Chondrocyte (in vitro differentiated cells): ENCODE data around the gene CASK. TPM values are rescaled to one million over a fixed set of nuclear protein-coding genes. Genes with fewer than 3 reads are reported as not detected.

Source experiments
- DNase-seq: peaks from one replicate; pipeline ENCODE4 v3.0.0; 2021; ENCODE audit warnings: mixed read lengths, low spot score
- H3K27ac Mint-ChIP-seq: one replicate; pipeline ENCODE4 v1.8.0; 2021; ENCODE audit warnings: mild to moderate bottlenecking, moderate library complexity, mixed read lengths; ENCODE audit not compliant: unreplicated experiment
- H3K27me3 Mint-ChIP-seq: 2 replicates; pipeline ENCODE4 v1.8.0; 2021; ENCODE audit warnings: low read depth, mixed read lengths
- H3K36me3 Mint-ChIP-seq: 2 replicates; pipeline ENCODE4 v1.8.0; 2021; ENCODE audit warnings: low read depth, mixed read lengths
- H3K4me1 Mint-ChIP-seq: 2 replicates; pipeline ENCODE4 v1.8.0; 2021; ENCODE audit warnings: low read depth, mild to moderate bottlenecking, mixed read lengths
- H3K4me3 Mint-ChIP-seq: one replicate; pipeline ENCODE4 v1.8.0; 2021; ENCODE audit warnings: mild to moderate bottlenecking, moderate library complexity, mixed read lengths; ENCODE audit not compliant: unreplicated experiment
- H3K9me3 Mint-ChIP-seq: 2 replicates; pipeline ENCODE4 v1.8.0; 2021; ENCODE audit warnings: low read depth, mixed read lengths
- CTCF ChIP-seq: fragments of 200-600 bp; sonication (generic); IDR thresholded peaks from 2 replicates; pipeline ENCODE4 v1.5.0; 2021; ENCODE audit warnings: antibody characterized with exemption, mild to moderate bottlenecking, moderate library complexity
- total RNA-seq: library from RNA; stranded (reverse); gene quantifications from 3 replicates; pipeline ENCODE4 v1.2.1, GENCODE V29; 2021

Gene CASK
- total RNA-seq, 1 donor from 2014 or later: 44.9 TPM

DNA sequence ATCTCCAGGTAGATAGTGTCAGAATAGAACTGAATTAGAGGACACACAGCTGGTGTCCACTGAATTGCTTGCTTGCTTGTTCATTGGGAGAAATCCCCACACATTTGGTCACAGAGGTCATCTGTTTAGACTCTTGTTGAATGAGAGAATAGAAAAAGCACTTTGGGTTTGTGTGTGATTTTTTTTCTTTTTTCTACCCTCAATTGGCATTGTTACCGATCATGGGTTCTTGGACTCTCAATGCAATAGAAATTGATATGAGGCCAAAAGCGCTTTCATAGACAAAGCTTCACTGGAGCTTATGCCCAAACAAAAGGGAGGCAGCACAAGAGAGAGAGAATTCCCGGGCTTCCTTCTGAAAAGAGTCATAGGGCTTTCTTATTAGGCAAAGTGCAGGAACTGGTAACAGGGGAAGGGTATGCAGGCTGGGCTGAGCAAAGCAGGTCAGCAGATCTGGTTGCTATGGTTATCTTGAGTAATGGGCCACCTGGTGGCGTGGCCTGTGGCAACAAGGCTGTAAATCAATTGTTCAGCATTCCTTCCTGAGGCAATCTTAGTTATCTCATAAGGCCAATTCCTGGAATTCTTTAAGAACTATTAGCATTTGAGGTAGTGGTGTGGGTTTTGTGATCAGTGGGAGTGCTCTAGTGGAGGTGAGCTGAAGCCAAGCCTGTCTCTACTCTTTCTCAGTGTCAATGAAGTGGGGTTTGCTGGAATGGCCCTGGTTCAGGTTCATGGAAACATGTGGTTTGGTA lies 204.7 kb downstream of the CASK start:
- H3K36me3 Mint-ChIP-seq: peaks cover 9% of the 10 kb centered on the region

DNA sequence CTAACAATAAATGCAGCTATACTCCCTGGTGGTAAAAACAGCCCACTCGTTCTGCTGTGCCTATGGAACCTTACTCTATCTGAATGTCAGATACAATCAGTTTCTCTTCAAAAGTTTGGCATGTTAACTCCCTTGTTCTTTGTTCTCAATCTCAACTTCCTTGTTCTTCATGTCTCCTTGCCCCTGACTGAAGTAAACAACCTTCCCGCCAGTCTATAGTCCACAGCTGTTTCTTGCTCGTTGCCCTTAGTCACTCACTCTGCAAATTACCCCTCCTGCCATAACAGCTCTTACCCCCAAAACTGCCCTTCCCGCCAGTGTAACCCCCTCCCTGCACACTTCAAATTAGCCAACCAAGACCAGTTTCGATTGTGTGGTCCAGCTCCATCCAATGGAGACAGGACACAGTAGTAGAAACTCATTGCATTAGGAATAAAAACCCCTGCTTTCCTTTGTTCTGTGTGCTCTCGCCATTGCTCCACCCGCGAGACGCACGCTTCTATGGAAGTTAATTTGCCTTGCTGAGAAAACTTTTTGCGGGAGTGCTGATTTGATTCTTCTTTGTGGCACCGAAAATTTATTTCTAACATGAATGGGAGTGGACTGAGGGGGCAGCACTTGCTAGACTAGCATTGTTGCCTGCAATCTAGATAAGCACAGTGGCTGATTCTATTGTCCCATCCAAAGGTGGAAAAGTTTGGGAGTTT lies 206.4 kb downstream of the CASK start:
- DNase-seq: no peak
- H3K4me3 Mint-ChIP-seq: no peak overlapping the region
- no peak for TF ChIP-seq CTCF
- no peak overlapping the region for H3K27ac Mint-ChIP-seq
- peaks cover 10% of the 10 kb centered on the region for H3K4me1 Mint-ChIP-seq
- peaks cover 29% of the 10 kb centered on the region for H3K9me3 Mint-ChIP-seq
- no peaks in the 10 kb centered on the region for H3K27me3 Mint-ChIP-seq
- peaks cover 10% of the 10 kb centered on the region for H3K36me3 Mint-ChIP-seq

More for the DNA sequence above, 204.7 kb downstream of the CASK start:
- Mint-ChIP-seq H3K4me1 (peaks cover 13% of the 10 kb centered on the region), H3K9me3 (peaks cover 29% of the 10 kb centered on the region), H3K27me3 (no peaks in the 10 kb centered on the region), H3K27ac (no peak overlapping the region), H3K4me3 (no peak overlapping the region)
- no peak for TF ChIP-seq CTCF
- DNase-seq: no peak

DNA sequence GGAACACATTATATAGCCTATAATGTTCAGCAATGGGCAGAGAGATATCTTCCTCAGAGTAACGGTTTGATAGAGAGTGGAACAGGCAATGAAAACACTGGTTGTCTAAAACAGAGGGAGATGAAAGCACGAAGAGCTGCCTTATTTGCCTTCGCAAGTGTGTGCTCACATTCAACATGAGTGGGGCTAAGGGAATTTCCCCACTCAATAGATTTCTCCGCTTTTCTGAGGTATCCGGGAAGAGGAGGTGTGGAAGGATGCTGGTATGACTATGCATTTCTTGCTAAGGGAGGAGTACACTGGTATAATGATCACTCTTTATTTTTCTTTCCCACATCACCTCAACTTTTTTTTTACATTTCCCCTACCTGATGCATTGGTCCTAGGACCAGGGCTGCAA lies 207.1 kb downstream of the CASK start:
- no peak for TF ChIP-seq CTCF
- Mint-ChIP-seq H3K9me3 (peaks cover 29% of the 10 kb centered on the region), H3K27ac (no peak overlapping the region), H3K4me3 (no peak overlapping the region), H3K36me3 (peaks cover 10% of the 10 kb centered on the region), H3K4me1 (peaks cover 10% of the 10 kb centered on the region), H3K27me3 (no peaks in the 10 kb centered on the region)
- DNase-seq: no peak

- Mint-ChIP-seq H3K27me3 (no peaks in the 10 kb centered on the region), H3K36me3 (peaks cover 4% of the 10 kb centered on the region), H3K27ac (no peak overlapping the region), H3K4me3 (no peak overlapping the region), H3K4me1 (no peaks in the 10 kb centered on the region), H3K9me3 (peaks cover 6% of the 10 kb centered on the region)
- no peak for TF ChIP-seq CTCF
- no peak for DNase-seq
These were observed 212.2 kb downstream of the CASK start for GRCh38 chrX:41711021-41711667.

DNA sequence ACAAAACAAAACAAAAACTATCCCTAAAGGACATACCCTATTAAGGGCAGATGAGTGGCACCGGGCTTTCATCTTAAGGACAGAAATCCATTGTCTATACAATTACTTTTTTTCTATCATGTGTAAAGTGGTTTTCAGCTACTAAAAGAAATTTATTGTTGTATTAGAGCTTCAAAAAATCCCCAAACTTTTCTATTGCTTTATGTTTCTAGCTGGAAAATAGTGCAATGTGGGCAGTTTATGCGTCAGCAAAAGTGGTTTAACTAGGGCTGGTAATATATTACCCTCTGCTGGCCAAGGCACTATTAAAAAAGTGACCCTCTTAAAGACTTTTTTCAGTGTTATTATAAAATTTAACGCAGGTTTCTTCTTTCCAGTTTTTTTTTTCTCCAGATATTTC lies 214.9 kb downstream of the CASK start:
- Mint-ChIP-seq H3K4me3 (no peak overlapping the region), H3K27ac (no peak overlapping the region), H3K4me1 (peaks cover 5% of the 10 kb centered on the region), H3K9me3 (peaks cover 2% of the 10 kb centered on the region), H3K27me3 (no peaks in the 10 kb centered on the region), H3K36me3 (no peaks in the 10 kb centered on the region)
- TF ChIP-seq CTCF: peak; percentile 51
- no peak for DNase-seq
